Measurements from ENCODE around the gene FAM13B. TPM values are rescaled to one million over a fixed set of nuclear protein-coding genes. Genes with fewer than 3 reads are reported as not detected.

The FAM13B gene
- polyA plus RNA-seq, 1 of the 3 experiments (the other 2 are of a cell fraction), result 13.0 TPM

DNA sequence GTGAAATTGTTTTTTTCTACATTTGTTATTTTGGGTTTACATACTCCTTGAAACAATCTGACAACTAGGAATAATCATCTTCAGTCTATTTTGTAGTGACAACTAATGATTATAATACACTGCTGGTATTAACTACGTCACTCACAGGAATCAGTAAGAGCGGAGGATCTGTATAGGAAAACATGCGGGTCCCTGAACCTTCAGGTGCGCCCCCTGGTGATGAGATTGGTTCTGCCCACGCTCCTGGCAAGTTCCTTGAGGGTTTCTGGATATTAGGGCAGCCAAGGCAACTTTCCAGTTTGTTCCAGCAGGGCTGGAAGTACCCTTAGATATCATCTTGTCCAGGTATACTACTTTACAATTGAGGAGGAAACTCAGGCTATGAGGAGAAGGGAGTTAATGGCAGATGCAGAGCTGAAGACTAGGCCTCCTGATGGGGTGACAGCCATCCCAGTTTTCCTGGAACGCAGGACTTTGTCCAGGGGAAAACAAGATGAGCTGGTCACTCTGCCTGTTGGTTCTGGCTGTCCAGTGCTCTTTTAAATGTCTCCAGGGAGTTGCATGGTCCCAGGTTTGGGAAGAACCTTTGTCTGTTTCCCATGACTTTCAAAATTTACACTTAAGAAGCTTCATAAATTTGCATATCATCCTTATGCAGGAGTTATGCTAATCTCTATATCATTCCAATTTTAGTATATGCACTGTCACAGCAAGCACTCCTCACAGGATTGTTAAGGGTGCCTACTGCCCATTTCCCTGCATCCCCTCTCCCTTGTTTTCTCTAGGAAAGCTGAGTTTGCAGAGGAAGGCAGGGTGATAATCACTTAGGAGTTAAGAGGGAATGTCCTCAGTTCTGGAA, 36.1 kb upstream of the FAM13B start:
- 43% methylated on average over 6 of the region's 6 CpGs for WGBS (ENCODE audit: low lambda C conversion rate)
- TF ChIP-seq SIN3A (IDR thresholded peaks at IDR 0.05; ENCODE audit: borderline replicate concordance, low read depth, low read length), result no peak
- TF ChIP-seq EP300 (IDR thresholded peaks at IDR 0.05; ENCODE audit: borderline replicate concordance in 1 of 2, low read depth in 1 of 2, low read length in 1 of 2), result no peak
- TF ChIP-seq YY1 (IDR thresholded peaks at IDR 0.05; ENCODE audit: low read depth), result no peak
- TF ChIP-seq ELF1 (IDR thresholded peaks at IDR 0.05), result no peak
- TF ChIP-seq CHD2 (IDR thresholded peaks at IDR 0.05; ENCODE audit: low read length, partially characterized antibody), result no peak
- no peak for TF ChIP-seq JUND (IDR thresholded peaks at IDR 0.05)
- TF ChIP-seq RAD21 (IDR thresholded peaks at IDR 0.05; ENCODE audit: low read length), result peak; percentile 66
- no peak for TF ChIP-seq EZH2phosphoT487 (IDR thresholded peaks at IDR 0.05; ENCODE audit: borderline replicate concordance, low read depth)
- no peak for TF ChIP-seq RFX5 (IDR thresholded peaks at IDR 0.05; ENCODE audit: low read length)
- TF ChIP-seq, protein P1, sequence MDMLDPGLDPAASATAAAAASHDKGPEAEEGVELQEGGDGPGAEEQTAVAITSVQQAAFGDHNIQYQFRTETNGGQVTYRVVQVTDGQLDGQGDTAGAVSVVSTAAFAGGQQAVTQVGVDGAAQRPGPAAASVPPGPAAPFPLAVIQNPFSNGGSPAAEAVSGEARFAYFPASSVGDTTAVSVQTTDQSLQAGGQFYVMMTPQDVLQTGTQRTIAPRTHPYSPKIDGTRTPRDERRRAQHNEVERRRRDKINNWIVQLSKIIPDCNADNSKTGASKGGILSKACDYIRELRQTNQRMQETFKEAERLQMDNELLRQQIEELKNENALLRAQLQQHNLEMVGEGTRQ (IDR thresholded peaks at IDR 0.05; ENCODE audit: borderline replicate concordance, low read depth, low read length), result no peak
- TF ChIP-seq MAX (IDR thresholded peaks at IDR 0.05; ENCODE audit: low read depth), result peak; percentile 40; the same call in 1 of the 2 replicates
- TF ChIP-seq PBX3 (IDR thresholded peaks at IDR 0.05), result no peak
- no peak for TF ChIP-seq FOSL2 (IDR thresholded peaks at IDR 0.05; ENCODE audit: borderline replicate concordance, low read depth)
- TF ChIP-seq TEAD4 (IDR thresholded peaks at IDR 0.05; ENCODE audit: borderline replicate concordance, insufficient read depth), result no peak
- TF ChIP-seq USF1 (IDR thresholded peaks at IDR 0.05; ENCODE audit: borderline replicate concordance, low read depth), result no peak
- TF ChIP-seq MXI1 (IDR thresholded peaks at IDR 0.05; ENCODE audit: low read depth, low read length), result no peak
- TF ChIP-seq FOXM1 (IDR thresholded peaks at IDR 0.05; ENCODE audit: low read depth), result no peak
- TF ChIP-seq GATA2 (CRISPR knock-in tag; IDR thresholded peaks at IDR 0.05), result no peak
- no peak for TF ChIP-seq ZBTB33 (IDR thresholded peaks at IDR 0.05; ENCODE audit: borderline replicate concordance, low read depth)
- TF ChIP-seq SMC3 (IDR thresholded peaks at IDR 0.05; ENCODE audit: low read depth, low read length), result peak; percentile 85
- no peak for TF ChIP-seq TAF1 (IDR thresholded peaks at IDR 0.05; ENCODE audit: borderline replicate concordance, low read depth, low read length)
- TF ChIP-seq, protein P2, sequence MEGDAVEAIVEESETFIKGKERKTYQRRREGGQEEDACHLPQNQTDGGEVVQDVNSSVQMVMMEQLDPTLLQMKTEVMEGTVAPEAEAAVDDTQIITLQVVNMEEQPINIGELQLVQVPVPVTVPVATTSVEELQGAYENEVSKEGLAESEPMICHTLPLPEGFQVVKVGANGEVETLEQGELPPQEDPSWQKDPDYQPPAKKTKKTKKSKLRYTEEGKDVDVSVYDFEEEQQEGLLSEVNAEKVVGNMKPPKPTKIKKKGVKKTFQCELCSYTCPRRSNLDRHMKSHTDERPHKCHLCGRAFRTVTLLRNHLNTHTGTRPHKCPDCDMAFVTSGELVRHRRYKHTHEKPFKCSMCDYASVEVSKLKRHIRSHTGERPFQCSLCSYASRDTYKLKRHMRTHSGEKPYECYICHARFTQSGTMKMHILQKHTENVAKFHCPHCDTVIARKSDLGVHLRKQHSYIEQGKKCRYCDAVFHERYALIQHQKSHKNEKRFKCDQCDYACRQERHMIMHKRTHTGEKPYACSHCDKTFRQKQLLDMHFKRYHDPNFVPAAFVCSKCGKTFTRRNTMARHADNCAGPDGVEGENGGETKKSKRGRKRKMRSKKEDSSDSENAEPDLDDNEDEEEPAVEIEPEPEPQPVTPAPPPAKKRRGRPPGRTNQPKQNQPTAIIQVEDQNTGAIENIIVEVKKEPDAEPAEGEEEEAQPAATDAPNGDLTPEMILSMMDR (IDR thresholded peaks at IDR 0.05), result peak; percentile 84
- no peak for TF ChIP-seq GABPA (IDR thresholded peaks at IDR 0.05; ENCODE audit: low read depth)

More for the DNA sequence above, 36.1 kb upstream of the FAM13B start:
- no peaks in the 10 kb centered on the region for H3K36me3 ChIP-seq (replicated peaks in 1 of 2; ENCODE audit: control insufficient read depth in 1 of 2, insufficient read depth in 2 of 2, low read length in 1 of 2)
- H3K9me3 ChIP-seq, result no peaks in the 10 kb centered on the region
- H3F3A ChIP-seq (replicated peaks; ENCODE audit: insufficient read depth), result no peaks in the 10 kb centered on the region
- no peaks in the 10 kb centered on the region for H3K4me1 ChIP-seq (ENCODE audit: control insufficient read depth in 1 of 2, insufficient read depth in 2 of 2, low read depth in 1 of 2, low read length in 1 of 2)
- no peak overlapping the region for H2AFZ ChIP-seq (ENCODE audit: low read depth)
- H3K27ac ChIP-seq (ENCODE audit: low read depth in 2 of 2, low read length in 1 of 2), result no peak overlapping the region
- no peaks in the 10 kb centered on the region for H3K27me3 ChIP-seq (ENCODE audit: insufficient read depth)
- peak; percentile 83 for DNase-seq
- H3K79me2 ChIP-seq (ENCODE audit: insufficient read depth), result no peaks in the 10 kb centered on the region
- no peaks in the 10 kb centered on the region for H3K9me2 ChIP-seq
- no peak overlapping the region; a peak in 1 of 4 replicates for H3K4me3 ChIP-seq (ENCODE audit: low read depth in 2 of 2, low read length in 1 of 2)
- CTCF ChIA-PET, result interaction anchor here (0.6 to 10.5 kb wide), 28 partner anchors 8 to 1433 kb away, joined by 3 to 84 read pairs (median 4); partner anchors contain the start of genes KLHL3 and NME5
- H3K9ac ChIP-seq, result no peak overlapping the region
- POLR2A ChIA-PET, result interaction anchor here (0.6 kb wide), 1 partner anchor 125 kb away, joined by 3 read pairs; no protein-coding TSS in a partner anchor
- no peaks in the 10 kb centered on the region for H4K20me1 ChIP-seq (ENCODE audit: insufficient read depth)
- no peak overlapping the region for H3K4me2 ChIP-seq

Data from SK-N-SH (cell line).